Medulla oblongata (tissue), 1 donor: ENCODE data around the gene THSD4.
"Not testable (repeated sequence)": the region's sequence is repeated elsewhere in the genome, so short reads cannot be mapped to it uniquely, and the experiment has no call there.

Experiments used
- DNase-seq: peaks from one replicate; pipeline ENCODE4 v3.0.0-alpha.2; 2015; ENCODE audit errors: extremely low spot score

THSD4 gene

DNA sequence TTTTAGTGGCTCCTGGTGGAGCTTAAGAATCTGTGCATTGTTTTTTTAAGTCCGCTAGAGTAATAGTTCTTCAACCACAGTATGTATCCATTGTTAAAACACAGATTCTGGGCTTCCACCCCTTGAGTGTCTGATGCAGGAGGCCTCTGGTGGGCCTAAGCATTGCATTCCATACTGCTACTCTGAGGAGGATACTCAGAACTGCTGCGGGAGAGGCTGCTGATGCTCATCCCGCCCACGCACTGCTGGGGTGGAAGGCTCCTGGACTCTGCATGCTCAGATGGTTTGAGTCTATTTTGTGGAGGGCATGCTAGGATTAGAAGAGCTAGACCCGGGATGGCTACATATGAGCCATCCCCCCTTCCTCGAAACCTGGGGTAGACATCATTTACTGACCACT is 74.4 kb downstream of the THSD4 start:
- DNase-seq = no peak

DNA sequence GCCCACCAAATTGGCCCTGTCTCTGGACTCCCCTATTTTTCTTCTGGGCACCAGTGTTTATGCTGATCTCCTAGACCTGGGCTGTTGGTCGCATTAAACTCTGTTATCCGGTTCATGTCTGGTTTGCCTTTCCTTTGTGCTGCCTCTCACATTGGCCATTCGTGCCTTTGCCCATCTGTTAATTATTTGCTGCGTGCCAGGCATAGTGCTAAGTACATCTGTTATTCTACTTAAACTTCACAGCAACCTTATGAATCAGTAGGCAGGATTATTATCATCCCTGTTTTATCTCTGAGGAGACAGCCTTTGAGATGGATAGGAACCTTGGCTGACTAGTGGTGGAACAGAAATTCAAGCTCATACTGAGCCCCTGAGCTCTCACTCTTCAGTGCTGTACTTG is 76.0 kb downstream of the THSD4 start:
- no peak for DNase-seq

DNA sequence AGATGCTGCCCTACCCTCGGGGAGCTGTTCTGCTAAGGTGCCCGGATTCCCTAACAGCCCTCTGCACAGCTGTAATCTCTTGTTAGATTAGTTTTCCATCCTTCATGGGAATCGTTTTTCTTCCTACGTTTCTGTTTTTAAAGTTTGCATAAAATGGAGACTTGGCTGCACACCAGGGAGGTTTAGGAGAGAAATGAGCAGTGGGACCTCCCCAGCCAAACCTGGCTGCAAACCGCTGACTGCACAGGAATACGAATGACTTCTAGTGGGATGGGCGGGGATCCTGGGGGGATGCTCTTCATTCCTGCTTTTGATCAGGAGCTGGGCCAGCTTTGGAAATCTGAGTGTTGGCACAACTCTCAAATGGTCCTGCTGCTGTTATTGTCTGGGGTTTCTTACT is 77.5 kb downstream of the THSD4 start:
- DNase-seq = no peak

DNA sequence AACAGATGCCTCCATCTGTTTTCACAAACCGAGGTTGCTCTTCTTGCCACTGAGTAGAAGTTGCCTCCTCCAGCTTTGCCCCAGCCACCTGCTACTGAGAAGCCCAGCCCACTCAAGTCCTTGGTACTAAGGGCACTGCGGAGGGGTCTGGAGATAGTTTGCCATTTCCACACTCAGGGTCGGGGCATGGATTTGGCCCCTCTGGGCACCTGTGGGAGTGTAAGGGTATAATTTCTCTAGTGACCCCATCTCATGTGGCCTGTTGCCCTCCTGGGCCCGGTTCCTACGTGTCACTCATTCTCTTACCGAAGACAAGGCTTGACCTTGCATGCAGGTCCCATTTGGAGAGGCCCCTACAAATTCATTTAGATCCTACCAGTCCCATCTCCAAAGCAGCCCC is 79.0 kb downstream of the THSD4 start:
- DNase-seq = no peak

DNA sequence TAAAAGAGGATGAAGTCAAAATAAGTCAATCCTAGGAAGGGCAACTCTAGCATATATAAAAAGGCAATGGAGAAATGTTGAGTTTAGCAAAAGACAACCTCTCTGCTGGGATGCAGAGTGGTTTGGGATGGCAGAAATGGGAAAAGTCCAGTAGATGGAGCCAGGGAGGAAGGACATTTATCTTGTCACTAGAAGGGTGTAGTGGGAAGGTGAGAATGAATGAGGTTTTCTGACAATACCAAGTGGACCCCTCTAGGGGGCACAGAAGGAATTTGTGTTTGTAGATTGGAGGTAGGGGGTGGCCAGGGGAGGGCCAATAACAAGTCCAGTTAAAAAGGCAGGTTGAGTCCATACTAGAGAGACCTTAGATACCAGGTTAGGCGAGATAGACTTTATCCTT is 80.0 kb downstream of the THSD4 start:
- DNase-seq = no peak

DNA sequence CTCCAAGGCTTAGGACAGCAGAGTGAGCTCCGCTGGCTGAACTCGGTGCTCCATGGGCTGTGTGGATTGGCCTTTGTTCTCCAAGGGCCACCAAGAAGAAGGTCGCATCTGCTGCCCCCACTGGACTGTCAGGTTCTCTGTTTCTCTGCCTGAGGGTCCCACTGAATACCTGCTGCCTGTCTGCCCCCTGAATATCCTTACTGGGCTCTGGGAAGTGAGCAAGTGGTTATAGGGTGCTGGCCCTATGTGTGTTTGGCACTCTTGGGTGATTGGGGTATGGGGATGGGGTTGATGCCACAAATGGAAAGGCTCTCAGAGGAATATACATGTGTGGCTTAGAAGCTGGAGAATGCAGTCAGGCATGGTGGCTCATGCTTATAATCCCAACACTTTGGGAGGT is 82.3 kb downstream of the THSD4 start:
- DNase-seq = no peak

DNA sequence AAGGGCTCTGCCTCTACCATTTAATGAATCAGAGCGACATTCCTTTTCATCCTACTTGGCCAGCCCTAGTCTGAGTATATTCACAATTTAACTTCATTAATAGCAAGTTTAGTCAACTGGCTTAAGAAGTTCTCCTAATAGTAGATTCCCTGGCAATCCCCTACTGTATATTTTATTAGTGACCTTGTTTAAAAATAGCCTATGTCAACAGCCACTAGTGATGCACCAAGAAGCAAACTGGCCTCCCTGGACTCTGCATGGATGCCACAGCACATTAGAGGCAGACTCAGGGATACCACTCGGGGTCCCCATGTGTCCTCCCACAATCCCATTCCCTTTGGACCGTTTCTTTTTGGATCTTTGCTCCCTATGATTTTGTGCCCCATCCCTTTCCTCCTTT is 83.6 kb downstream of the THSD4 start:
- no peak for DNase-seq

DNA sequence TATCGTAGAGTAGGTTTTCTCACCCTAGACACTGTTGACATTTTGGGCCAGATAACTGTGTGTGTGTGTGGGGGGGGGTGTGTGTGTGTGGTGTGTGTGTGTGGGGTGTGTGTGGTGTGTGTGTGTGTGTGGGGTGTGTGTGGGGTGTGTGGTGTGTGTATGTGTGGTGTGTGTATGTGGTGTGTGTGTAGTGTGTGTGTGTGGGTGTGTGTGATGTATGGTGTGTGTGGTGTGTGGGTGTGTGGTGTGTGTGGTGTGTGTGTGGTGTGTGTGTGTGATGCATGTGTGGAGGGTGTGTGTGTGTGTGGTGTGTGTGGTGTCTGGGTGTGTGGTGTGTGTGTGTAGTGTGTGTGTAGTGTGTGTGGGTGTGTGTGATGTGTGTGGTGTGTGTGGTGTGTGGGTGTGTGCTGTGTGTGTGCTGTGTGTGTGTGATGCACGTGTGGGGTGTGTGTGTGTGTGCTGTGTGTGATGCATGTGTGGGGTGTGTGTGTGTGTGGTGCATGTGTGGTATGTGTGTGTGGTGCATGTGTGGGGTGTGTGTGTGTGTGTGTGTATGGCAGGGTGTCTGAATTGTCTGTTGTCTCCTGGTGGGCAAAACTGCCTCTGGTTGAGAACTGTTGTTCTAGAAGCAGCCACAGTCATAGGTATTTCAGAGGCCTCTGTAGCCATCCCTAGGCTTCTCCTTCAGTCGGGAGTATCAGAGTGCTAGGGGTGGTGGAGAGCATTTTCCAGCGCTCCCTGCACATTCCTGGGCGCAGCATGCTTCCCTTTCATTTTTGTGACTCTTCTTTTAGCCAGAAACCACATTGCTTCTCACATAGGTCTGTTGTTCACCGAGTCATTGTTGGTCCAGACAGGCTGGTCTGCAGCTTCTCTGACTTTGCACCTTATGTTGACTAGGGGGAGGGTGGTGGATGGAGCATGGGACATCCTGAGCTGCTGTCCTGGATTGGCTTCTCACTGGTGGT is 84.4 kb downstream of the THSD4 start:
- no peak for DNase-seq

DNA sequence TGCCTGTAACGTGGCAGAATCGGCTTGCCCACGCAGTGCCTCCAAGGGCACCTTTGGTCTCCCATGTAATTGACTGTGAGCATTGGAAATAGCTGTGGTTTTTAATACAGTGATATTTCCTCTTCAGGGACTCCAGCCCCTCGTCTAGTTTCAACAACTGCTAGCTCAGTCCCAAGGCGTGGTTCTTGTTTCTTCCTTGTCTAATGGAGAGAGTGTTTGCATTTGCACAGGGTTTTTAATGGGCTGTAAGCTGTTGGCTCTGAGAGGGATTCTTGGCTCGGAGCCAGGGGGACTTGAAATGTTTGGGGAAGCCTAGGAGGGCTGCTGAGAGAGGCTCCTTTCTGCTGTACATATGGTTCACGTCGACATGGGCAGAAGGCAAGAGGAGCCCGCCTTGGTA is 86.2 kb downstream of the THSD4 start:
- DNase-seq = no peak

DNA sequence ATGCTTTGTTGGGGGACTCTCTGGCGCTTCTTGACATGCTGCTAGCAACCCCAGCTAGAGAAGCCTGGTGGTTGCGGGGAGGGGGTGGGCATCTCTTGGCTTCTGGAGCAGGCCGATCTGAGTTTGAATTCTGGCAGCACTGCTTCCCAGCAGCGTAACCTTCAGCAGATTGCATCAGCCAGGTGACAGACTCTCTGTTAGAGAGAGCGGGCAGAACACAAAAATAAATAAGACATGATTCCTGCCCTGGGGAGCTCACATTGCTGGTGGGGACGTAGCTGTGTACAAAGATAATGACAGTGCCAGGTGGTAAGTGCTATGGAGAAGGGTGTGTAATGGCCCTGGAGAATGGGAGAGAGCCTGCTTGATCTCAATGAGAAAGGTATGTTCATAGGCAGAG is 87.4 kb downstream of the THSD4 start:
- no peak for DNase-seq

DNA sequence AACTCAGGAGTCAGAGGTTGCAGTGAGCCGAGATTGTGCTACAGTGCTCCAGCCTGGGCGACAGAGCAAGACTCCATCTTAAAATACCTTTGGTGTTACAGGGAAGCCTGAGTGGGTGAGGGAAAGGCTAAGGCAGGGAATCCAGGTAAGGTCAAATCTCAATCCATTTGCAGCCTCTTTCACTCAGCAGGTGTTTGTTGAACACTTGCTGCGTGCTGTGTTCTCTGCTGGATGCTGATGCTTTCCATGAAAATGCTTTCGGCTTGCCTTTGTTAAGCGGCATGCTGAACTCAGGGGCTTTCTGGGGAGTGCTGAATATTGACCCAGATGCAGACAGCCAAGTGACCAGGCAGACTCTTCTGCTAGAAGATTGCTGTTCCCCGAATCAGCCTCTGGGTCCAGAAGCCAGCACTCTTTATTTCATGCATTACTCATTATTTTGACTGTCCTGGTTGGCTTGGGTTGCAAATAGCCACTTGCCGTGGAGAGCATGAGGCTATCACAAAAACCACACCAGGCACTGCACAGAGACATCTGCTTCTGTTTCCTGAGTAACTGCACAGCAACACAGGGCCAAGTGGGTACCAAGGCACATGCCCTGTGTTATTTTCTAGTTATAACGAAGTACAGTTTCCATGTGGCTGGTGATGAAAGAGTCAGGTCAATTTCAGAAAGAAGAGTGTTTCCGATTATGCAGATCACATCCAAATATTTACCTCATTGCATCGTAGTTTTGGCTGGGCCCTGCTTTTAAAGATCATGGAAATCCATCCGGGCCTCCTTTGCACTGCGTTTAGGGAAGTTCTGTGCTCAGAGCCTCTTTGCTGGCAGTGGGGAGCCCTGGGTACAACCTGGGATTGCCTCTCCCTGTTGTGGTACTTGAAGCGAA is 88.6 kb downstream of the THSD4 start:
- DNase-seq = no peak

DNA sequence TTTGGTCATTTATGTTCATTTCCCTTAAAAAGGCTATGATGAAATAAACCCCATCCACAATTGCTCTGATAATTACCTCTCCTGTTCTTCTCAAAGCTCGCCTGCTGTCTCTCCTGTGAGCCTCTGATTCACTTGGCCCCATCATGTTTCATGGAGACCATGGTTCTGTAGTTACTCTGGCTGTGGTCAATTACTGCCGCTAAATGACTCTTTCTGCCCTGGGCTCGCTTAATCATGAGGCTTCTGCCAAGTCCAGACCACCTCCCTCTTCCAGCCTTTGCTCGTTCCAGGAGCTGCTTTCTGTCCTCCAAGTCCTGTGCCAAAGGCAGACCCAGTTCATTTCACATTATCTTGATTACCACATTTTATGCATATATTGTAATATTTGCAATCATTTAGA is 91.9 kb downstream of the THSD4 start:
- DNase-seq = no peak

DNA sequence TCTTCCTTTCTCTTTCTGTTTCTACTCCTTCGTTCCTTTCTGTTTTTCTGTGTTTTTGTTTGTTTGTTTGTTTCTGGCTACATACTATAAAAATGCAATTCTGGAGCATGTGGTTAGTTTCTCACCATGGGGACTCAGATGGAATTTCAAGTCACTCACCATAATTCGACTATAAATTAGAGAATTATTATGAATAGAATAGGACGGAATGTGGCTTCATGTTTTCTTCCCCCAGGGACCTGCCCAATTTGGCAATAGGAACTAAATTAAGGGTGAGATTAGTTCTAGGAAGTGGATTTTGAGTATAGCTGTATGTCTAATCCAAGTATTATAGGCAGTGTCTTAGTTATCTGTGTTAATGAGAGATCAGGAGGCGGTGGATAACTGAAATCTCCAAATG is 96.9 kb downstream of the THSD4 start:
- no peak for DNase-seq

DNA sequence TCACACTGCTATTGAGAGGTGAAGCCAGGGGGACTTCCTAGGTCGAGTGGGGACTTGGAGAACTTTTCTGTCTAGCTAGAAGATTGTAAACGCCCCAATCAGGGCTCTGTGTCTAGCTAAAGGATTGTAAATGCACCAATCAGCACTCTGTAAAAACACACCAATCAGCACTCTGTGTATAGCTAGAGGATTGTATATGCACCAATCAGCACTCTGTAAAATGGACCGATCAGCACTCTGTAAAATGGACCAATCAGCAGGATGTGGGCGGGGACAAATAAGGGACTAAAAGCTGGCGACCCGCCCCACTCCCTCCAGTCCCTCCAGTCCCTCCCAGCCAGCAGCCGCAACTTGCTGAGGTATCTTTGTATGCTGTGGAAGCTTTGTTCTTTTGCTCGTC is 98.7 kb downstream of the THSD4 start:
- DNase-seq = not testable (repeated sequence)

DNA sequence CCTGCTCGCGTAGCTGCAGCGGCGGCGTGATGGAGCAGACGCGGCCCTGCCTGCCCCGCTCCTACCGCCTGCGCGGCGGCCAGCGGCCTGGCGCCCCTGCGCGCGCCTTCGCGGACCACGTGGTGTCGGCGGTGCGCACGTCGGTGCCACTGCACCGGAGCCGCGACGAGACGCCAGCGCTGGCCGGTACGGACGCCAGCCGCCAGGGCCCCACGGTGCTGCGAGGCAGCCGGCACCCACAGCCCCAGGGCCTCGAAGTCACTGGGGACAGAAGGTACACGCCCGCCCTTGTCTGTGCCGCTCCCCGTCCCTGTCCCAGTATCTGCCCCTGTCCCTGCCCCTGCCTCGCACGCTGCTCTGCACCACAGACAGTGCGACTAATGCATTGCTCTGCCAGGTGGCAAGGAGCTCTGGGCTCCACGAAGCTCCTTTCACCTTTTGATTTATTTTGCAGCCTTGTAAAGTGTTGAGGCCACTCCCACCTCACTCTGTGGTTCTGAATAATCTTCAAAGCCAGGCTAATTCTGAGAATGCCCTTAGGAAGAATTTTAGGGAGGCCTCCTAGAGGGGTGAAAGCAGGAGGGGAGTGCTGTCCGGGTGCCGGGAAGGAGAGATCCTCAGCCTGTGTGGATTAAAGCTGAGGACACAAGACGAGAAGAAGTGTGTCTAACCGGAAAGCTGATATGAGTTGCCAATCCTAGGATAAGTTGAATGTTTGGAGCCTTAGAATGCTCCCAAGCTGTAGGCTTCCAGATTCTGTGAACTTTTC is 100.0 kb downstream of the THSD4 start:
- no peak for DNase-seq

DNA sequence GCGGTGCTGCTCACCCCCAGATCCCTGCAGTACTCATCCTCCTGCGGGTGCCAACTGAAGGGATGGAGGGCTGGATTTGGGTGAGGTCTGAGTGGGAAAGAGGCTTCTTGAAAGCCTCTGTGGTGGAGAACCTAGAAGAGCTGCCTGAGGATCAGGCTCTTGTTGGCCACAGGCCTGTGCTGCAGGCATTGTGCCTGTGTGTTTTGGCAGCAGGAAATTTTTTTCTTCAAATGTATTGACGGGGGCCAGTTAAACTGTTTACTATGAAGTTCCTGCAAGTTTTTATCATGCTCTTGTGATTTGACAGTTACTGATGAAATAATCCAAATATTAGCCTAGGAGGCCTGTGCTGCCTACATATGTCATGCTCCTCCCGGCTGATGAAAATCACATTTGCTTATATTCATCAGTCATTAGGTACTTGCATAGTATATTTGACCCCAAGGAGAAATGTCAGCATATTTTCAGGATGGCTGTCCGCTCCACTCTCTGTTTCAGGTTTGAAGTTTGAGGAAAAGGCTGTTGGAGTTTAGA is 103.1 kb downstream of the THSD4 start:
- no peak for DNase-seq

DNA sequence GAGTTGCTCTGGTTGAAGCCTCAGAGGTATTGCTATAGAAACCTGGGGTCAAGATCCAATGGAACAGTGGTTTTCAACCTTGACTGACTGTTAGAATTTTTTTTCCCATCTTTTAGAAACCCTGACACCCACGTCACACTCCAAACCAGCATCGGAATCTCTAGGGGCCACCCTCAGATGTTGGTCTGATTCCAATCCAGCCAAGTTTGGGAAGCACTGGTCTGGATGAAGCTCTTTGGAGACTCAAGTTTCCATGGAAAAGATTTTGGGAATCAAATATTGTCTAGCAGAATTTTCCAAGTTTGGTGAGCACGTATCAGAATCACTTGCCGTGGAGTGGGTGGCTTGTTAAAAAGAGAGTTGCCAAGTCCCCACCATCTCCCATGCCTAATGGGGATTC is 103.8 kb downstream of the THSD4 start:
- no peak for DNase-seq

DNA sequence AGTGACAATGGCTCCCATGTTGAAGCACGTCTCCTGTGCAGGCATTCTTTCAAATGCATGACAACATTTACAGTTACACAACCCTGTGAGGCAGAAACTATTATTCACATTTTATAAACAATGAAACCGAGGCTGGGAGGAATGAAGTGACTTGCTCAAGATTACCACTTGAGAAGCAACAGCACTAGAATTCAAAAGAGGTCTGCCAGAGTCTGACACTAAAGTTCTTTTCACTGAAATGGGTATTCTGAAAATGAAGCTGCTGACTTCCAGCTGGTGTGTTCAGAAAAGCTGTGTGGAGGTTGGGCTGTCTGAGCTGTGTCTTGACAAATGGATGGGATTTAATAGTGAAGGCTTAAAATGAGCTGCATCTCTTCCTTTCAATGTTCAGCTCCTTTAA is 104.4 kb downstream of the THSD4 start:
- DNase-seq = no peak

DNA sequence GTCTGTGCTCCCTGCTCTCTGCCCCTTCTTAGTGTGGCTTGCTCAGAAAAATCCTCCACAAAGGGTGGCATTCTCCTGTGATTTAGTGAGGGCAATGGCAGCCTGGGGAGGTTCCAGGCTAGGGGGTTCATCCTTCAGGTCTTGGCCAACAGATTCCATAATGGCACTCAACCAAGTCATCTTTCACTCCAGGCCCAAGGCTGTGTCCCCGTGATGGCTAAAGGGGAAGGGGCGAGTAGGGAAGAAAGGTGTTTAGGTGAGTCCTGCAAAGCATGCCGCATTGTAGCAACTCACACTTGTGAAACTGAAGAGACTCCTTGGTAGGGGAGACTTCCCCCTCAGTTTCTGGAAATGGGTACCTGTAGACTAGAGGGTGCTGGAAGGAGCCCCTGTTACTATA is 105.6 kb downstream of the THSD4 start:
- DNase-seq = no peak

DNA sequence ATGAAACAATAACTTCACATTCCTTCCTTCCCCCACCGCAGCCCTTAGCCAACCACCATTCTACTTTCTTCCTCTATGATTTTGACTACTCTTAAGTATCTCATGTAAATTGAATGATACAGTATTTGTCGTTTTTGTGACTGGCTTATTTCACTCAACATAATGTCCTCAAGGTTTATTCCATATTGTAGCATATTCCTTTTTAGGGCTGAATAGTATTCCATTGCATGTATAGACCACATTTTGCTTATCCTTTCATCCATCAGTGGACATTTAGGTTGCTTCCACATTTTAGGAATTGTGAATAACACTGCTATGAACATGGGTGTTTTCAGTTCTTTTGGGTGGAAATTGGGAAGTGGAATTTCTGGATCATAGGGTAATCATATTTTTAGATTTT is 106.1 kb downstream of the THSD4 start:
- no peak for DNase-seq

DNA sequence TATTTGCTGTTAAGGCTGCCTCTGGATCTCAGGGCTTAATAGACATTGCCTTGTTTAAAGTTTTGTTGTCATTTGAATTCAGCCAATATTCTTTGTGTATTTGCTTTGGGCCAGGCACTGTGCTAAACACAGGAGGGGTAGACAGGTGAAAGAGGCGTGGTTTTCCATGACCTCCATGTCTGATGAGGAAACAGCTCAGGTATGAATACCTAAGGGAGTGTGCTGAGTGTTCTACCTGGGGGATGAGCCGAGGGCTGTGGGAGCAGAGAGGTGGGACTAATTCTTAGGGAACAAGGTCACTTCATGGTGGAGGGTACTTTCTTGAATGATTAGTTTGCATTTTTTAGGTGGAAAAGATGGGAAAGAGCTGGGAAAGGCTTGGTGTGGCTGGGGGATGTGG is 108.2 kb downstream of the THSD4 start:
- no peak for DNase-seq

DNA sequence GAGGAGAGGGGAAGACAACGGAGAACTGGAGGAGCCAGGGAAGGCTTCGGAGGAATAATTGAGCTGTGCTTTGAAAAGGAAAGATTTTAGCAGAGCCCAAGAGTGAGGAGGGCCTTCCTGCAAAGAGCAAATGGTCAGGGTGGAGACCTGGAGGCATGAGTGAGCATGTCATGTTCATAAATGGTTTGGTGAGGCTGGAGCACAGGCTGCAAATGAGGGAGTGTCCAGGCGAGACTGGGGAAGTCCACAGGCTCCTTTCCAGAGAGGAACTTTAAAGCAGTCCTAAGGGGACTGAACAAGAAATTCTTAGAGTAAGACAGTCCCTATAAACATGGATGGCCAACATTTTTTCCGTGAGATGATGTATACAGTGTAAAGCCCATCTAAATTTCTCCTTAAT is 108.8 kb downstream of the THSD4 start:
- no peak for DNase-seq
